NB4 (cell line): ENCODE results near the gene SLAMF6.
"Not testable (repeated sequence)": the region's sequence is repeated elsewhere in the genome, so short reads cannot be mapped to it uniquely, and the experiment has no call there.

ENCODE experiments used
- POLR2A ChIP-seq: IDR thresholded peaks from 2 replicates; pipeline ENCODE4 v1.6.1; 2011; ENCODE audit warnings: mild to moderate bottlenecking; ENCODE audit not compliant: insufficient read length; ENCODE audit errors: extremely low read depth
- TF ChIP-seq, protein P1 (sequence below): IDR thresholded peaks from one replicate; pipeline ENCODE4 v1.5.1; 2012; ENCODE audit warnings: low read depth, low read length

- TF ChIP-seq, protein P1, sequence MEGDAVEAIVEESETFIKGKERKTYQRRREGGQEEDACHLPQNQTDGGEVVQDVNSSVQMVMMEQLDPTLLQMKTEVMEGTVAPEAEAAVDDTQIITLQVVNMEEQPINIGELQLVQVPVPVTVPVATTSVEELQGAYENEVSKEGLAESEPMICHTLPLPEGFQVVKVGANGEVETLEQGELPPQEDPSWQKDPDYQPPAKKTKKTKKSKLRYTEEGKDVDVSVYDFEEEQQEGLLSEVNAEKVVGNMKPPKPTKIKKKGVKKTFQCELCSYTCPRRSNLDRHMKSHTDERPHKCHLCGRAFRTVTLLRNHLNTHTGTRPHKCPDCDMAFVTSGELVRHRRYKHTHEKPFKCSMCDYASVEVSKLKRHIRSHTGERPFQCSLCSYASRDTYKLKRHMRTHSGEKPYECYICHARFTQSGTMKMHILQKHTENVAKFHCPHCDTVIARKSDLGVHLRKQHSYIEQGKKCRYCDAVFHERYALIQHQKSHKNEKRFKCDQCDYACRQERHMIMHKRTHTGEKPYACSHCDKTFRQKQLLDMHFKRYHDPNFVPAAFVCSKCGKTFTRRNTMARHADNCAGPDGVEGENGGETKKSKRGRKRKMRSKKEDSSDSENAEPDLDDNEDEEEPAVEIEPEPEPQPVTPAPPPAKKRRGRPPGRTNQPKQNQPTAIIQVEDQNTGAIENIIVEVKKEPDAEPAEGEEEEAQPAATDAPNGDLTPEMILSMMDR = not testable (repeated sequence)
- not testable (repeated sequence) for TF ChIP-seq POLR2A
Measured at GRCh38 chr1:160532557-160532813, 9.4 kb upstream of the SLAMF6 start.
